Measurements from ENCODE around the gene ADGRD2.

GRCh38 chr9:124473310-124473709 lies 23.1 kb downstream of the ADGRD2 start:
- TF ChIP-seq CTCF (IDR thresholded peaks at IDR 0.05) (no peak), POLR2A (IDR thresholded peaks at IDR 0.05) (no peak)

Data from testis (tissue), 2 donors.